Dermis blood vessel endothelial cell (primary cell): Measurements from ENCODE around the gene PLA2G2D. TPM values are rescaled to one million over a fixed set of nuclear protein-coding genes. Genes with fewer than 3 reads are reported as not detected.
A peak's percentile ranks its signal among the peaks of the same experiment; 100 is the strongest.

Source experiments
- DNase-seq: peaks from one replicate; pipeline ENCODE4 v3.0.0; 2010
- total RNA-seq: library from RNA; depleted of rRNA; stranded (reverse); fragments of >200 nt; gene quantifications from 2 replicates; pipeline ENCODE4 v1.2.3, GENCODE V29; 2014

PLA2G2D gene
- total RNA-seq, 1 donor from 2014 or later, result not detected

DNA sequence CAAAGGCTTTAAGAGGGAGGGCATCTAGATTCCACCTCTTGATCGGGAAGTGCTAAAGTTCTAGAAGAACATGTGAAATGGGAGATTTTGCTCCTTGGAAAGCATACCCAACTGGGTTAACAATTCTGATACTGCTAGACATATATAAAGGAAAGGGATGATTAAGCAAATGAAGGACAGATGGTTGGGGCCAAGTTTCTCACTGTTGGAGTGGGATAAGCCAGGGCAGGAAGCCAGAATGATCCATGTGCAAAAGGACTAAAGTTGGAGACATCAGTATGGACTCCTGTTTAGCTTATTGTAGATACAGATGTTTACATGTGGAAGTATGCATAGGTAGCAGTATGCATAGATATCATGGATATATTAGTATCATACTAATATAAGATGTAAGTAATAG, 32.5 kb downstream of the PLA2G2D start:
- no peak for DNase-seq

DNA sequence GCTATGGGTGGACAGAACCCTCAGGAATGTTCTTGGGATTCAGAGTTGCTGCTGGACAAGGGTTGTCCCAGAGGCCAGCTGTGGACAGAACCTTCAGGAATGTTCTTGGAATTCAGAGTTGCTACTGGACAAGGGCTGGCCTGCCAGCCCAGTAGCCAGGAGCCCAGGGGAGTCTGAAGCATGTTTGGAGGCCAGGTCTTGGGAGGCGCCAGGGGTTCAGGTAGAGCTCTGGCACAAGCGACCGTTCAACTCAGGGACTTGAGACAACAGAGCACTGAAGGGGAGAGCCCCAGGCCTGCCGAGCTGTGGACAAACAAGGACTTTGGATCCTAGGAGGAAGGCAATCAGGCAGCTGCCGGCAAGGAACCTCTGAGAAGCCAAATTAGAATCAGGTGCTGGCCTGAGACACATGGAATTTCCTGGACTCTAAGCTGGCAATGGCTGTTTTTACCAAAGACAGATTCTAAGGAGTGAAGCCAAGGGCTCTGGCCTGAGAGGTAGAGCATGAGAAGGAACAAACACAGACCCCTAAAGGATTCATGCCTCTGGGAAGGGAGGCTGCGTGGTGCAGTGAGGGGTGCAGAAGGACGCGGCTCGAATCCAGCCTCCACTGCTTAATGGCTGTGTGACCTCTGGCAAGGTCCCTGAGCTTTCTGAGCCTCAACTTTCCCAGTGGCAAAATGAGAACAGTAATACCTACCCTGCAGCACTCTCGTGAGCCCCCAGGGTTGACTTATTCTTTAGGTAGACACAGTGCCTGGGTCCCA, 36.0 kb downstream of the PLA2G2D start:
- no peak for DNase-seq

DNA sequence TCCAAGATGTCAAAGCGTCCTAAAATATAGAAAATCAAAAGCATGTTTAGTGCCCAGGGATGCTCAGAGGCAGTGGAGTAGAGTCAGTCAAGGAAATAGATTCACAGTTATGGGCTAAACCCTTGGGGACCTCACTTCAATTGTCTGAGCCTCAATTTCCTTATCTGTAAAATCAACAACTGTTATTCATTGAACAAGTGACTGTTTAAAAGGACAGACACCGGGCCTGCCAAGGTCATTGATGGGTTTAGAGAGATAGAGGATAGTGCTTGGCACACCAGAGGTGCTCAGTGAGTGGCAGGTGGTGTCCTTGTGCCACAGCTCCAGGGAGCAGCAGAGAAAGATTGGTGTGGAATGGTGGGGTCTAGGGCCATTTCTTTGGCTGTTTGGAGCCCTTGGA, 36.6 kb downstream of the PLA2G2D start:
- DNase-seq, result no peak

DNA sequence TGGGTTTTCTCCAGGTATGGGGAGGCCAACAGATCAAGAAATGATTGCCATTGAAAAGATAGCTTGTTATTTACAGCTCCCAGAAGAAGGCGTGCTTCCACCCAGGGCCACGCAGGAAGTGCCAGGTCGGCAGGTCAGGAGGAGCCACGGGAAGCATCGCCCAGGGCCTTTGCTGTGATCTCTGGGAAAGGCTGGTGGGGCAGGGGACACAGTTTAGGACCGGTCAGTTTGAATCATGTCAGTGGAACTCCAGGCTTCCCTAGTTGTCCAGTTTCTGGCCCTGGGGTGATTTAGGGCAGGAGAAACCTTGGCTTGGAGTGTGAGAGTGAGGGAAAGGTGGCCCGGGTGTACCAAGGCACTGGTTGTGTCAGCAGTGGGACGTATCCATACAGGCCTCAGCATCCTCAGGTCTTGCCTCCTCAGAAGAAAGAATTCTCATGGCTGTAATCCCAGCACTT, 38.0 kb downstream of the PLA2G2D start:
- no peak for DNase-seq

DNA sequence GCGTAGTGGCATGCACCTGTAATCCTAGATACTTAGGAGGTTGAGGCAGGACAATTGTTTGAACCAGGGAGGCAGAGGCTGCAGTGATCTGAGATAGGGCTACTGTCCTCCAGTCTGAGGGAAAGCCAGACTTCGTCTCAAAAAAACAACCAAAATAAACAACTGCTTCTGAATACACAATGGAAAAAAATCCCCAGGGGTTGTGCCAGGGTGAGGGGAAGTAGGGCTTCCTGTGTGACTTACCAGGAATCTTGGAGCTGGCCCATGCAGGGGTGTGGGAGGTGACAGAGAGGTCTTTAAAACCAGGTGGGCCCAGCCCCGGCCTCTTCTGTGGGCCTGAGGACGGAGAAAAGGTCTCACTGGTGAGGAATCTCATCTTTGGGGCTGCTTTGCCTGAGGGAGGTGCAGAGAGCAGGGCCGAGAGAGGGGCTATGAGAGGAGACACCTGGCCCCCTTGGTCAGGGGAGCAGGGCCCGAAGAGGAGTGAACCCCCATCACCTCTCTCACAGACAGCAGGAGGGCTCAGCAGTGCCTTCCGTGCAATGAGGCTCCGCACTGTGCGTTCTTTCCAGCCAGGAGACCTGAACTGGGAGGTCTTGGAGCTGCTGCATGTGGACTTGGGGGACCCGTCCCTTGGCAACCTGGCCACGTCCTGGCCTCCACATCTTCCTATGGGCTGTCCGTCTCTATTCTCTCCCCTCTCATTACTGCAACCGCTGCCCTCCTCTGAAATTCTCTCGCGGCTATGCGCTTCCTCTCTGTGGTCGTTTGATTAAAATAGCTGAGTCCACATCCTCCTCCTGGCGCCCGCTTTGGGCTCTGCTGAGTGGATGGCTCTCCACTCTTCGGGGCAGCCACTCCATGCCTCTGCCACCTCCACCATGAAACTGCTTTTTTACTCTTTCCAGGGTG, 38.6 kb downstream of the PLA2G2D start:
- DNase-seq, result peak; percentile 33

DNA sequence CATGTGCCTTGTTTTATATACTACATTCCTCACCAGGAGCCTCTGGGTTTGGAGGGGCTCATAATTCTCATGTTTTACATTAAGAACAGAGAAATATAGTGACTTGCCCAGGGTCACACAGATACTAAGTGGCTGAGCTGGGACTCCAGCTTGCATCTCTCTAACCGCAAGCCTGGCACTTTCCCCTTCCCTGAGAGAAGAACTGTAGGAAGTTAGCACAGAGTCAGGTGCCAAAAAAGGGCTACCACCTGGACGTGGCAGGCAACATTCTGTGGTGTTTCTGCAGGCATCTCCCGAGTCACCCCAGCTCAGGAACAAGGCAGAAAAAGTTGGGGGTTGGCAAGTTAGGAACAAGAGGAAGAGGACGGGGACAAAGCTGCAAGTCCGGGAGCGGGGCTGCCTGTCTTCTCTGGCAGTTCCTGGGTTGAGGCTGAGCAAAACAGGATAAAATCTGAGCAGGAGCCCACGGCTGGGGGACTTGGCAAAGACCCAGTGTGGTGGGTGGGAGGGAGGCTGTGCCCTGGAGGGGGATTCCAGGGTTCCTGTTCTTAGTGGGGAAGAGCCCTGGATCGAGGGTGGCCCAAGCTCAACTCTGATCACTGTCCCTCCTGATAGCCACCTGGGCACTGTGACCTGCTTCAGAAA, 39.6 kb downstream of the PLA2G2D start:
- DNase-seq, result no peak

DNA sequence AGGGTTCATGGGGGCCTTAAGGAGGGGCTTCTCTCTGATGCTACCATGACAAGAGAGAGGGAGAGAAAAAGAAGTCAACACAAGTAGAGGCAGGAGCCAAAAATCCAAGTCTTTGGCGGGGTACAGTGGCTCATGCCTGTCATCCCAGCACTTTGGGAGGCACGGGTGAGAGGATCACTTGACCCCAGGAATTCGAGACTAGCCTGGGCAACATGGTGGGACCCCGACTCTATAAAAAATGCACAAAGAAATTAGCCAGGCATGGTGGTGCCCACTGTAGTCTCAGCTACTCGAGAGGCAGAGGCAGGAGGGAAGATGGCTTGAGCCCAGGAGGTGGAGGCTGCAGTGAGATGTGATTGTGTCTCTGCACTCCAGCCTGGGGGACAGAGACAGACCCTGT, 40.6 kb downstream of the PLA2G2D start:
- no peak for DNase-seq

DNA sequence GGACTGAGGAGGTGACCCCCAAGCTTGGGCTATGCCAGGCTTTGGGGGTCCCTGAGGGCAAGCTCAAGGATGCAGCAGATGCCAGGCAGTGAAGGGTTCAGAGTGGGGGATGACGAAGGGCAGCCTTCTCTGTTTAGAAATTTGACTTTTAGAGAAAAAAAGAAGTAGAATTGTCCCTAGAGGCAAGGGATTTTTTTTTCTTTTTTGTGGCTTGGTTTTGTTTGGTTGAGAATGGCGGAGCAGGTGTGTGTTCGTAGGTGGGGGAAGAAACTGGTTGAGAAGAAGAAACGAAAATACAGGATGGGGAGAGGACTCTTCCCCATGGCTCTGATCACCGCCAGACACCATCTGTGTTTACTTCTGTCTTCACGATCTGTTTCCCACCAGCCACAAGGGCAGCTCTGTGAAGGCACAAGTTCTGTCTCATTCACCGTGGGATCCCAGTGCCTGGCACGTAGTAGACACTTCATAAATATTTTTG, 41.1 kb downstream of the PLA2G2D start:
- DNase-seq, result no peak

DNA sequence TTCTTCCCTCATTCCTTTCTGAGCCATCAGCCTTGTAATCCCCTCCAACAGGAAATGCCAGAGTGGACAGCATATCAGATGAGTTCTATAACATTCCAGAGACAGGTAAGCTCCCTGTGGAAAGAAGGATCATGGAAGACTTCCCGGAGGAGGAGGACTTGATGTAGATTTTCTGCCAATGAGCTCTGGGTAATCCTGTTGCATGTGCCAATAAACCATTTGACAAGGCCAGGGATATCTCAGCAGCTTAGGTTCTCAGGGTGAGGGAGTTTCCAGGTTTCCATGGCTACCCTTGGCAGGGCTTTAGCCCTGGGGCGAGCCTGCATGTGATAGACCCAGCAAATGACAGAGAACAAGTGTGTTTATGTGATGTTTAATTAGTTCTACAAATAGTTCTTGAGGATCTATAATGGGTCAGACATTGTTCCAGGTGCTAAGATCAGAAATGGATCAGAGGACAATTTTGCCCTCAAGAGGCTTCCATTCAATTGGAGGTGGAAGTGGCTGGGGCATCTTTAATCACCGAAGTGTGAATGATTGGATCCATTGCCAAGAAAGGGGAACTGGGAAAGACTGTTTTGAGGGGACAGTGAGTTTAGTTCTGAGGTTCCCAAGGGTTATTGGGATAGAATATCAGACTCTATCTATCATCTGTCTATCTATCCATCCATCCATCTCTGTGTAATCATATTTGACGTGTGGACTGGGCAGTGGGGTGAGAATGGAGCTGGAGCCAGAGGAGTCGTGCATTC, 42.5 kb downstream of the PLA2G2D start:
- DNase-seq, result no peak

DNA sequence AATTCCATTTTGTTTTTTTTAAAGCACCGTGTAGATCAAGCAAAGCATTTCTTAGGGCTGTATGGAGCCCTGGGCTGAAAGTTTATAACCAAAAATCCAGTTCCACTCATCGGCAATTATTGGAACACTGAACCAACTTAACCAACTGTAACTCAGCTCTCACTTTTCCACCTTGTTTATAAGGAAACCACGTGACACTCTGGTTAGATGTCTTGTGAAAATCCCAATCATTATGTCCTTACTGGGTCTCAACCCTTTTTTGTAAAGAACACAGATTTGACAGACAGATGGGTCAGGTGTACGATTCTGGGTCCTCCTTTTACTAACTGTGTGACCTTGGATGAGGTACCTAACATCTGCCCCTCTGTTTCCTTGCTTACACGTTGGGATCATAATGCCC, 43.1 kb downstream of the PLA2G2D start:
- no peak for DNase-seq

DNA sequence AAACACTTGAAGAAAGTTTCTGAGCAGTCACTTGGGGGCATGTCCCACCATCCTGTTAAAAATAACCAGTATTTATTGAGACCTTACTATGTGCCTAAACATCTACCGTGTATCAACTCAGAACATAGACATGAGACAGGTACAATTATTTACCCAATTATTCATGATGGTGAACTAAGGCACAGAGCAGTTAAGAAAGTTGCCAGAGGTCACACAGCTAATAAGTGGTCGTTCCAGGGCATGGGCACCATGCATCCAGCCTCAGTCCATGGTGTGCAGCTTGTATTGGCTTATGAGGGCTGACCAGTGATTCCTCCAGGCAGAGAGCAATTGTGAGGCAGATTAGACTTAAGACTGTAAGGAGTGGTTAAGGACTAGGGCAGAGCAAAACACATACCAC, 44.0 kb downstream of the PLA2G2D start:
- no peak for DNase-seq

DNA sequence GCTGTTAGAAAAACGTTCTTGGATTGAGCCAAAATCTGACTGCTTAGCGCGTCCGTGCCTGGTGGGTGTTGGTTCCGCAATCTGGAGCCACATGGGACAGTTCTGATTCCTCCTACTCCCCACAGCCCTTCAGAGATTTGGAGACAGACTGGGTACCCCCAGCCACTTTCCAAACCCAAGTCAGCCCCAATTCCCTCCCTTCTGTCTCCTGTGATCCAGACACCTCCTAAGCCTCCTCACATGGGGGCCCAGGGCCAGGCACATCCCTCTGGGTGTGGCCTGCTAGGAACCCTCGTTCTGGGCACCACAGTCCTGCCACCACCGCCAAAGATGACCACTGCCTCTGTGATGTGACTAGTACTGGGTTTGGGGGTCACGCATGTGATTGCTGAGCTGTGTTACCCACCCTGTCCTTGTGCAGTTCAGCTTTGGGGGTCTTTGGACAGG, 44.6 kb downstream of the PLA2G2D start:
- DNase-seq, result no peak

DNA sequence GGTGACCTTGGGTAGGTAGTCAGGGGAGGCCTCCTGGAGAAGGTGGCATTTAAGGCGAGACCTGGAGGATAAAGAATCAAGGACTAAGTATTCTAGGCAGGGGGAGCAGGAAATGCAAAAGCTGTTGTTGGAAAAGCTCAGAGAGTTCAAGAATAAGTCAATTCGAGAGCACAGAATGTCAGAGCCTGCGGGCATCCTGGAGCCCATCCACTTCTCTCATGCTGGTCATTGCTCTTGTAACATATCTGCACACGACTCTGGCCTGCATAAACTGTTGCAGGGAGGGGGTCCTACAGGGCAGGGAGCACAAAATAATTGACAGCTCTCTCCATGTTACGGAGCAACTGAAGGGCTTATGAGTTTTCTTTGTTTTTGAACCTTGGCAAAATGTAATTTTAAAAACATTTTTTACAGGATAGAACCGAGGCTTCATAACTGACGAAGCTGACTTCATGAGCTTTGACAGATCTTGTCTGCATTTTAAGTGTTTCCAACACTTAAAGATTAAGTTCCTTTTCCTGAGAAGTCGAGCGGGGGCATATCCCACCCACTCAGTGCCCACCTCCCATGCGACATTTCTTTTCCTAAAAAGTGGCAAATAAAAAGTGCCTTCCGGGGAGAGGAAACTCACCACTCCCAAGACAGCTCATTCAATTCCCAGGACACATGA, 45.1 kb downstream of the PLA2G2D start:
- no peak for DNase-seq

DNA sequence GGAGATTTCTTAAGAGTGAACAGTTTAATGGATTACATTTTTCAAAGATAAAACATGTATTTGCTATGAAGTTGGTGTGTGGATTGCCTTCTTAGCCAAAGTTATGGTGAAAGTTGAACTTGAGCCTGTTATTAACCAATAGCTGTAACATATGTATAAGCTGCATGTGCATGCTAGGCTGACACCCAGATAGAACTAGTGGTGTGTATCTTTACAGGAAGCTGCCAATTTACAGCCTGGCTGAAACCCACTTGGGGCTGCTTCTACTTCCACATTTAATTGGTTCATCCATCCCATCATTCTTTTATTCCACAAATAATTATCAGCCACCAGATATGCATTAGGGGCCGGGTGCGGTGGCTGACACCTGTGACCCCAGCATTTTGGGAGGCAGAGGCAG, 46.1 kb downstream of the PLA2G2D start:
- DNase-seq, result no peak

DNA sequence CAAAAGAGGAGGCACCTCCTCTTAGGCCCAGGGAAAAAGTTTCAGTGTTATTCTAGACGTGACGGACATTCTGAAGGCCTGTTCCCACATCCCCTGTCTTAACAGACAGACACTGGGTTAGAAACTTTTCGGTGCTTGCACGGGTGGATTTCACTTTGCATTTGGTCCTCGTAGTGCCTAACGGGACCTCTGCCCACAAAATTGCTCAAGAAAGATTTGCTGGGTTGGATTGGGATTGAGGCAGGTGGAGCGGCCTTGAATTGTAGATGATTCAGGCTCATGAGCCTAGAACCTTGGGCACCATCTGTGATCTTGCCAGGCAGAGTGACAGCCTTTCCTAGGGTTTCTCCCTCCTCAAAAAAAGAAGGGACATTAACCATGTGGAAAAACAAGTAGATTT, 46.6 kb downstream of the PLA2G2D start:
- no peak for DNase-seq

DNA sequence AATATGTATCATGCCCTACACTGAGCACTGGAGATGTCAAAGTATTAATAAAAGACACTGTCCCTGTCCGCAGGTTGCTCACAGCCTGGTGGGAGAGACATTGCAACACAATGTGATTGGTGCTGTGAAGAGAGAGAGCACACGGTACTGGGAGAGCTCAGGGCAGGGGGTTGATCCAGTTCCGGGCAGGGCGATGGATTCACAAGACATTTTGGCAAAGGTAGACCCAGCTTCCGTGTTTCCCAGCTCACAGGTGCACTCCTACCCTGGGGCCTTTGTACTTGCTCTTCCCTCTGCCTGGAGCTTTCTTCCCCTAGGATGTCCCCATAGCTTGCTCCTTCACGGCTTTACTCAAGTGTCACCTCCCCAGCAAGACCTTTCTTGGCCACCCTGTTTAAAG, 47.9 kb downstream of the PLA2G2D start:
- DNase-seq, result no peak

DNA sequence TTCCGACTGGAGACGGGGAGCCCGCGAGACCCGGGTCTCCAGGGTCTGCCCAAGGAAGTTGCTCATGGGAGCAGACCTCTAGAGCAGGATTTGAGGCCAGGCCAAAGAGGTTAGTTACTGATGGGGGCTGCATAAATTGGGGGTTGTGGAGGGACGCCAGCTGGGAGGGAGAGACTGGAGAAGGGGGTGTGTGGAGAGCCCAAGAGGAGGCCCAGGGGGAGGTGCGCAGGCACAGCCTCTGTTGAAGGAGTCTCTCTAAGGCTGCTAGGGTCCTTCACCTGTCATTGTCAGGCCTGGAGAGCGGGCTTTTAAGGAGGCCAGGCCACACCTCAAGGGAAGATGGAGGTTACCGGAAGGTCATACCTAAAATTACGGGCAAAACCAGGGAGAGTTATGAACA, 49.0 kb downstream of the PLA2G2D start:
- DNase-seq, result no peak

DNA sequence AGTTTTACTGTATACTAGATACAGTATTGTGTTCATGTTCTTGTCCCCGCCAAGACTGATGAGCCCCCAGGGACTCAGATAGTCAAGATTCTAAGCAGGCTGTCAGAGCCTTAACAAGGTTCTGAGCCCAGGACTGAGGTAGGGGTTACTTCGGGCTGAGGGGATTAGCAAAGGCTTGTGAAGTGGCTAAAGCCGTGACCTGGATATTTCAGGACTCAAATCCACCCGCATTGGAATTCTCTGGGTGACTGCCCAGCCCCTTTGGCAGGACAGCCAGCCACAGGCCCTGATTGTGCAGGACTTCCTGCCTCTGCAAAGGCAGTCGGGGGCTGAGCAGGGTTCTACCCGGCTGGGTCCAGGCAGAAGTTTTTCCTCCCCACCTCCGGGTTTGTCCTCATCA, 49.5 kb downstream of the PLA2G2D start, which contains the start of gene PLA2G5:
Gene PLA2G5, plus strand, starts transcription at position 321 of the 400 bp plus-strand sequence. CDS start 14,637 bp downstream, outside the sequence.
- no peak for DNase-seq

DNA sequence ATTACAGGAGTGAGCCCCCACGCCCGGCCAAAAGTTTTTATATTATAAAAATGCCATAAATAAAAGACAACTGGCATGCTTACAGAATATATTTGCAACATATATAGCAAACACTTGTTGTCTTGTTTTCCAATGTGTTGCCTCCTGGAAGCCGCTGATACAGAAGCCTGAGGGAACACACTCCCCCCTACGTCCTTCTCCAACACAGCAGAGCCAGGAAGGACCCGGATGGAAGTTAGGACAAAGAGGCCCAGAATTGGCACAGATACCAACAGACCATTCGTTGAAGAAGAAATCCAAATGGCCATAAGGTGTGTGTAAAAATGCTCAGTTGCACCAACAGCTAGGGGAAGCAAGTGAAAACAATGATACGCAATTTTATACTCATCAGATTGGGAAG, 50.6 kb downstream of the PLA2G2D start:
- DNase-seq, result no peak

DNA sequence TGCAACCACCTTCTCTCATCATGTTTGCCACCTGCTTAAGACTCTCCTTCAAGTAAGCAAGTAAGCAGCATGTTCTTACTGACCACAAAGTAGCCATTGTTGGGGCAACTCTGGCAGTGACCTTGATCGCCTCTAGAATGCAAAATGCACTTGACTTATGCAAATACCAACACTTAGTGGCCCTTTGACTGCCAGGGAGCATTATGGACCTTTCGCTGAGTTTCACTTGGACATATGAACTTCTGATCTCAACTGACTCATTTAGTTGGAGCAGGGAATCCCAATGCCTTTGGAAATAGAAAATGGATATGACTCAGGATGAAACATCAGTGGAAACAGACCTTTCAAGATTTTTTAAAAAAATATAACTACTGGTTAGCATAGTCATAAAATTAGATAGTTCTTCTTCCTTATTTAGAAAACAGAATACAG, 55.5 kb downstream of the PLA2G2D start:
- DNase-seq, result peak; percentile 34
